HG03280 (cell line): ENCODE data around the gene RICTOR.
A peak's percentile ranks its signal among the peaks of the same experiment; 100 is the strongest.

Experiments used
- ATAC-seq: cut with Tn5 transposase; IDR thresholded peaks from one replicate; pipeline ENCODE4 v1.9.1; 2021; ENCODE audit warnings: mild to moderate bottlenecking, moderate library complexity; ENCODE audit not compliant: unreplicated experiment

Gene RICTOR

DNA sequence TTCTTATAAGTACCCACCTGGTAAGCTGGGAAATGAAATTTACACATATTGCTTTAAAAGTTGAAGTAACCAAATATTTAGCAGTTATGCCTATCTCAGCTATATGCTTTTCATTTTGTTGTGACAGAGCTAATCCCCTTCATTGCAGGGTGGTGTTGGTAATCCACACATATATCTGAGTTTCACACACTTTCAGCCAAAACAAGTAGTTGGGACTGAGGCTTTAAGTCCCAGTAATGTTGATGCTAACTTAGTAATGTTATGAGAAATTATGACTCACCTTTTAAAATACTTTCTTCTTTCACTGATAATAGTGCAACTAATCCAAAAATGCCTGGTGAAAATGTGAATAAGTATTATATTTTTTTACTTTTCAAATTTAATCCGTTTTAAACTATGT lies 19.2 kb upstream of the RICTOR start:
- no peak for ATAC-seq

DNA sequence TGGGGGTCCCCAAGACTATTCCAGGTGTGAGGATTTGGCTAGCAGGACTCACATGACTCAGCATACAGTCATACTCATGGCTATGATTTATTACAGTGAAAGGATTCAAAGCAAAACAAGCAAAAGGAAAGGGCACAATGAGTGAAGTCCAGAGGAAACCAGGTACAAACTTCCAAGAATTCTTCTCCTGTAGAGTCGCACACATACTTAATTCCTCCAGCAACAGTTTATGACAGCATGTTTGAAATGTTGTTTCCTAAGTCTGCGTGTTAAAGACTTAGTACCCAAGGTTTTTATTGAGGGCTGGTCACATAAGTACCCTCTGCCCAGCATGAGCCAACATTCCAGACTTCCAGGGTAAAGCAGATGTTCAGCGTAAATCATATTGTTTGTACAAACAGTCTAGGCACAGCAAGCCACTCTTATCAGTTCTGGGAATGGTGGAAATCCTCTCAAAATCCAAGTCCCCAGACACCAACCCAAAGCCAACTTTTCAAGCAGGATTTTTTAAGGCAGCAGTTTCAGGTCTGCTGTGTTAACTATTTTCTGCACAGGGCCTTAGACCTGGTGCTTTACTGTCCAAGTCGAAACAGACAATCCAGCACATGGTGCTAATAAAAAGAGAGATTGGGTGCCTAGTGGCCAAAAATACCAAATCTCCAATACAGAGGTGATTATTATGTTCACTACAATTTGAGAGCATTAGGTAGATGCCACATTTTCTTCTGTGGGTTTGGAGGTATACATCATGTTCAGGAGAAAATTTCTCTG lies 18.6 kb upstream of the RICTOR start:
- no peak for ATAC-seq

DNA sequence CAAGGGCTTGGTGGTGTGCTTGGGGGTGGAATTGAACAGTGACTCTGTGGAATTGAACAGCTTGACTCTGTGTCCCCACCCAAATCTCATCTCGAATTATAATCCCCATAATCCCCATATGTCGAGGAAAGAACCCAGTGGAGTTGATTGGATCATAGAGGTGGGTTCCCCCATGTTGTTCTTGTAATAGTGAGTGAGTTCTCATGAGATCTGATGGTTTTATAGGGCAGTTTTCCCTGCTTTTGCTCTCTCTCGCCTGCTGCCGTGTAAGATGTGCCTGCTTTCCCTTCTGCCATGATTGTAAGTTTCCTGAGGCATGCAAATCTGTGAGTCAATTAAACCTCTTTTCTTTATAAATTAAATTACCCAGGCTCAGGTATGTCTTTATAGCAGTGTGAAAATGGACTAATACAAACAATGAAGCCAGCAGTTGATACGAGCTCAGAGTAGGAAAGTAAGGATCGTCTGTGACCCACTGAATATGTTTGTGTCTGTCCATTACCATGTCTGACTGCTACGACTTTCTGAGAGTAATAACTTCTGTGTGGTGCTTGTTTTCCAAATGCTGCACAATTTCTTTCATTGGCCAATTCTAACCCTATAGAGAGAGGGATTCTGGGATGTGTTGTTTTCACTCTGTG lies 17.9 kb upstream of the RICTOR start:
- no peak for ATAC-seq

DNA sequence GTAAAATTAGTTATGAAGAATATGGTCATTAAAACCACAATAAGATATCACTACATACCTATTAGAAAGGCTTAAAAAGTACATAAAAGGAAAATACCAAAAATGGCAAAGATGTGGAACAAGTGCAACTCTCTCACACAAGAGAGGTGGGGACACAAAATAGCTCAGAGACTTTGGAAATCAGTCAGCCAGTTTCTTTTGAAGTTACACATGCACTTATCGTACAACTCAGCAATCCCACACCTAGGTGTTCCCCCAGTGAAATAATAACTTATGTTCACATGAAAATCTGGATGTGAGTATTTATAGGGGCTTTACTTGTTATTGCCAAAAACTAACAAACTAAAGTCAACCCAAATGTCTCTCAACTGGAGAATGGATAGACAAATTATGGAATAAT lies 9.8 kb upstream of the RICTOR start:
- ATAC-seq = no peak

DNA sequence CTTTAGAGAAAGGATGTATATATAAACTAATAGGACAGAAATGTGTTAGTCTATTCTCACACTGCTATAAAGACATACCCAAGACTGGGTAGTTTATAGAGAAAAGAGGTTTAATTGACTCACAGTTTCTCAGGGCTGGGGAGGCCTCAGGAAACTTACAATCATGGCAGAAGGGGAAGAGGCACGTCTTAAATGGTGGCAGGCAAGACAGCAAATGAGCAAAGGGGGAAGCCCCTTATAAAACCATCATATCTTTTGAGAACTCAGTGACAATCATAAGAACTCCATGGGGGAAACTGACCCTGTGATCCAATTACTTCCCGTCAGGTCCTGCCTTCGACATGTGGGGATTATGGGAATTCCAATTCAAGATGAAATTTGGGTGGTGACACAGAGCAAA lies 8.8 kb upstream of the RICTOR start:
- ATAC-seq = no peak

DNA sequence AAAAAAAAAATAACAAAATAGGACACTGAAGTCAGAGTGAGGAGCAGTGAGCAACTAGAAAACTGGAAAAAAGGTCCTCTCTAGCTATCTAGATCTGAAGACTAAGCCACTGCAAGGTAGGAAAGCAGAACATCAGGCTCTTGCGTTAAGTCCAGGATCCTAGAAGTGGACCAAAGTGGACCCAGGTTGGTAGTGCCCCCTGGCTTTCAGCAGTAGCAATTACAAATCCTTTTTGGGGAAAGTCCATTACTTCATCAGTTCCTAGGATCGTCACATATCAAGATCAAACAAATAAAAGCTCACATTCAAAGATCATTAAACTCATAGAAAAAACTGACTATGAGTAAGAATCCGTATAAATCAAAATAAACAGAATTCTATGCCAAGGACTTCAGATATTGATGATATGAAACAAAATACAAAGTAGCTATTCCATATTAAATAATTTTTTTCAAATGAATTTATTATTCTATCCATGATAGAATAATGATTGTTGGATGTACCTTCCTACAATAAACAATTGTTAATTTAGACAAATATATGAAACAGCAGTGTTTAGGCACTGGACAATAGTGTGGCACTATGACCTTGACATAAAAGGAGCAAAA lies 6.5 kb upstream of the RICTOR start:
- no peak for ATAC-seq

DNA sequence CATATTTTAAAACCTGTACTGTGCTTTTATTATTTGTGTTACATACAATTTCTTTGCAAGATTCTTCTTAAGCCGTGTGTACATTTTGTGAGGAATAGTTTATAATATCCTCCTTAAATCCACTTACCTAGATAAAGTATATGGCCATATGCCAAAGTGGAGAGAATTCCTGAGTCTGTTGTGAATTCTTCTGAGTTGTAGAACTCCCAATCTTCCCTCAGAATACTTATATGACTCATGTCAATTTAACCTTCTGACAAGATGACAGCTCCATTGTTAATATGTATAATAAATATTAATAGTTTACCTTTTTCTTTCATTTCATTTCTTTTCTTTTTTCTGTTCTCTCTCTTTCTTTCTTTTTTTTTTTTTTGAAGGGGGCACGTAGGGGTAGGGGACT lies 6.0 kb upstream of the RICTOR start:
- ATAC-seq = no peak

DNA sequence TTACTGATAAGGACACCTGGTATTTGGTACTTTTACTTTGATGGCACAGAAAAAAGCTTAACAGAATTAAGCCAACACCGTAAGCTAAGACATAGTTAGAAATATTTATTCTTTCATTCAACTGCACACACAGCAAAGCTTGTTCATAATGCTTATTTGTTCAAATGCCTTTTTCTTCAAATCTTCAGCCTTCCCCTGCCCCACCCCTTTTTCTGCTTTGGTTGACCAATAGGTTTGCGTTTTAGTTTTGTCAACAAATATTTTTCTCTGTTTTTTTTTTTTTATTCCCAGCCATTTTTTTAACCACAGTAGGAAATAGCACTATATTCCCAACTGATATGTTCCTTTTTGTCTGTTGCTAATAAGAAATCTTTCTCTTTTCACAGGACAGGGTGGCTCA lies 4.9 kb upstream of the RICTOR start:
- ATAC-seq = no peak

DNA sequence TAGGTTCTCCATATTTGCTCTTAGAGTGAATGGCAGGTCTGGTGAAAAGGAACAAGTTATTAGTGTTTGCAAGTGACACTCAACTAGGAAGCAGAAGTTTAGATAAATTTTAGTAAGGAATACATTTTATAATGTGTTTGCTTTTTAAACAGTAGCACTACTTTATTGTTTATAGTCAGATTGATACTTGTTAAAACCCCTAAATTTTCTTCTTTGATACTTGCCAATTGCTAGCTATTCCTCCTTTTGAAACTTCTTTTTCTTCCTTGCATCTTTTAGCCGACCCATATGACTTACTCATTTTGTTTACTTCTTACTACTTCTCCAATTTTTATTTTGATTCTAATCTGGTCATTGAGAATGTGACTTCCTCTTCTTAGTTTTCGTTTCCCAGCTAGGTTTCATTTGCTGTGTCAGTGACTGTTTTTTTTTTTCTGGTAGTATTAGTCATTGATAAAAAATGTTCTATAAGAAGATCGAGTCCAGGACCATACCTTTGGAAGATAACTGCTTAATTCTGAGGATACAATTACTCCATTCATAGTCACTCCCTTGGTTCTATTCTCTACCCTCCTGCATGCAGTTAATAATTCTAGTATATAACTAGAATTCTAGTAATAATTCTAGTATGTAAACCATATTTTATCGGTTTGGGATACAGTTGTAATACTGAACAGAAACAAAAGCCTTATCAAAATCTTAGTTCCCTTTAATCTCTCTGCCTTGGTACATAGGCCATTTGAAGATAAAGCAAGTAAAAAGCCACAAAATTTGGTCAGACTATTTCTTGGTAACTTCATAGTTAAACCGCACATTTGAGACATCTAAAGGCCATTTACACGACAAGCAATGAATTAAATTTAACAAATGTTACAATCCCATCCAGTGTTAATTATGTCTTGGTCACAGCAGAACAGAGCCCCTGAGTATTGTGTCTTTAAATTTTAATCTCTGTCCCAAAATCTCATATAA lies 2.8 kb upstream of the RICTOR start:
- no peak for ATAC-seq

DNA sequence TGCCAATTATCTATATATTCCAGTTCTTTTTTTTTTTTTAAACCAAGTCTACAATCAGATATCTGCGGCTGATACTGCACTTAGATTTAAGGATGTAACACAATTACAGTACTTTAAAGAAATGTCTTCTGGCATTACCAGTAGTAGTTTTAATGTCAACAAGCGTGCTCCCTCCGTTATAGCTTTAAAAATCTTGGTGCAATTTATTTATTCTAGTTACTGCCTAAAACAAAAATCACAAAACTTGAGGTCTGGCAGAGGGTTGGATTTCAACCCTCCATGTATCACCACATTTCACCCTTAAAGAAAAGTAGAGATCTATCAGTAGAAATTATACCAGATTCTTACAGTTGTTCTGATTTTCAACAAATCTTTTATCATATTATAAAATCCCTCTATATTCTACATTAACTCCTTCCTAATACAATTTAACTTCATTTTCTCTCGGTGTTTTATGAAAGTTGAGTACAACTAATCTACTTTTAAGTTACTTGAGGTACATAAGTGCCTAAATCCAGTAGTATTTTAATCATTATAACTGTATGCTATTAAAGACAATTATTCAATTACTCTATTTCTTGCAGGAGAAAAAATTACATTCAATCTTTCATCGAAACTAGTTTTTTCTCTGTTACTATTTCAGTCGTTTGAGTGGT lies 2.0 kb upstream of the RICTOR start:
- ATAC-seq = no peak

DNA sequence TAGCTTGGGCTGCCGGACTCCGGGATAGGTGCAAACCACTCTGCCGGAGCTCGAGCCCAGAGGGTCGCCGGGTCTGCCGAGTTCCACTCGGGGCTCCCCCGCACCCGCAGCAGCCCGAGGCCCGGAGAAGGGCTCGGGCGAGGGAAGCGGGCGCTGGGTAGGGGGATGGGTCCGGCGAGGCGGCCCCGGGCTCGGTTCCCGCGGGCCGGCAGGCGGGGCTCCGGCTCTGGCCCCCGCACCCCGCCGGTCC lies 507 bp downstream of the RICTOR start:
- peak; percentile 30 for ATAC-seq

DNA sequence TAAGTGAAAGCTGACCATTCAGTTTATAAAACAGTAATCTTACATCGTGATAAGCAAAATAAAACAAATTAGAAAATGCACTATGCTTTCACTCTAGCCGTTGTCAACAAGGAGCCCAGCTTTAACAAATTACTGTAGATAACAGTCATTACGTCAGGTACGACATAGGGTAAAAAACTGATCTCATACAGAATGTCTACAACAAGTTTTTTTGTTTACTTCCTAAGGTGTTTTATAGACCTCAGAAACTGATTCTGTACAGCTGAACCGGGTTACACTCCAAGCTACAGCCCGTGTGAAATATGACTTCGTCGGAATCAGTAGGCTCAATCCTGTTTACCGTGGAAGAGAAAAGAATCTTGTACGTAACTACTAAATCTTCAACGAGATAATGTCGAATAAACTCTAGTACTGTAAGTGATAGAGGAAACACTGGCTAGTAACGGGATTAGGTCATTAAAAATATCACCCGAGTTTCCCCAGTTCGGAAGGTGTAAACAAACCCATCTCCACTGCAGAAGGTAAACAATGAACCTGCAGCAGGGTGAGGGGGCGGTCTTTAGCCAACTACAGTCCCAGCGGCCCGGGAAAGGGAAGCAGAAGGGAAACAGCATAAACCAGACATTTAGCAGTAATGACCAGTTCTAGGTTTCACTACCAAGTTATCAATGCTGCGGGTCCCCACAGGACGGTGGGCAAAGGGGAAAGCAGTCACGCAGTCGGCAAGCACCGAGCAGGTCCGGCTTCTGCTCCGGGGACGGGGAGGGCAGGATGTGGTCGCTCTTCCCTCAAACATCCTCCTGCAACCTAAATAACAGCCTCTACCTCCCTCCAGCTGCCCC lies 1.1 kb downstream of the RICTOR start:
- peak; percentile 32 for ATAC-seq

DNA sequence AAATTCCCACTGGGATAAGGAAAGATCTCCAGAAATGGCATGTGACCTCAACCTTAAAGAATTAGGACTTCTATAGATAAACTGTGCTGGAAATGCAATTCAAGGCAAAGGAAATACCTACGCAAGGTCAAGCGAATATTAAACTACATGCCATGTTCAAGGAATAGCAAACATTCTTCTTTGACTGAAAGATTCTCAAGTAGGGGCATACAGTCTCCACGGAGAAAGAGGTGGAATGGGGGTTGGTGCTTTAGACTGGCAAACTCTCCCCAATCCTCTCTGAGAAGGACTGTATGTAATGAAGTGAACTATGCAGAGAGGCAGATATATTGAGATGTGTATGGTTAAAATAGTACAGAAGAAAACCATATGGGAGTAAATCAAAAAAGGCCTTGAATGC lies 6.1 kb downstream of the RICTOR start:
- ATAC-seq = no peak

DNA sequence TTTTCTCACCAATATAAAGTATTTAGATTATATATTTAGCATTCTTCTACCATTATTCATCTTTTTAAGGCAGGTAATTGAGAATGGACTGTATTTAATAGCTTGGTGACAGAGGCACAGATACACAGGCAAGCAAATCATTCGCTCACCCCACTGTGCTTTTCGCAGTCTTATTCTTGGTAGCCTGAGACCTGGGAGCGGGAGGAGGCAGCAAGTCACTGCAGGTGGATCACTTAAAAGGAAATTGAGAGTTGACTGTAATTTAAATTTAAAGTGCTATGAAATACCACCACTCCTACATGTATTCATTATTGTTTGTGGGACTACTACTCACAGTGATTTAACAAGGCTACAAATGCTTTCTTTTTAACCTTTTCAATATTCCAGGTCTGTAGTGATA lies 9.7 kb downstream of the RICTOR start:
- ATAC-seq = no peak

DNA sequence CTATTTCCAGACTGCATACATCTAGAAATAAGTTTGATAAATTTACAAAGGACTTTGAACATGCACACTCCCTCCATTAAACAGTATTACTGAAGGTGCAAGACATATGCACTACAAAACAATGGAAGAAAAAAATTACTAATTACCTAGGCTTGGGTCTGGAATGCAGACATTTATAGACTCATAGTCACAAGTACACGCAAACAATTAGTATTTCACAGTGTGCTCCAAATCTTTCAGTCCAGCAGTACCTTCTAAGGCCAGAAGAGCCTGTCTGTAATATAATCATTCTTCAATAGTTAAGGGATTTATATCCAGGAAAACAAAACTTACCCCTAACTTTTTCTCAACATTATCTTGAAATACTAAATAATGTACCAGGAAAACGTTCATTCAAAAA lies 11.2 kb downstream of the RICTOR start:
- ATAC-seq = no peak

DNA sequence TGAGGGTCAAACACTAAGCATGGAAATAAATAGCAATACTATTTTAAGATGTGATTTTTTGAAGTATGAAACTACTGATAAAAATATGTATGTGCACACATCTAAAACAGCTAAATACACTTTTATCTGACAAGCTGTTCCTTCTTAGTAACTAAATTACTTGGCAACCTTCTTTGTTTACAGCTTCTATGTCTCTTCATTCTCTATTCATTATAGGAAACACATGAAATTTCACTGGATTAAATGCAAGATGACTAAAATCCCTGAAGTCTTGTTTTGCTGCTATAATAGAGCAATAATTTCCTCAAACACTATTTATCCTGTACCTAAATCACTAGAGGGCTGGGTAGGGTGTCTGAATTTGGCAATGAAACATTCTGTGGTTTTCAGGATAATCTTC lies 11.7 kb downstream of the RICTOR start:
- no peak for ATAC-seq

DNA sequence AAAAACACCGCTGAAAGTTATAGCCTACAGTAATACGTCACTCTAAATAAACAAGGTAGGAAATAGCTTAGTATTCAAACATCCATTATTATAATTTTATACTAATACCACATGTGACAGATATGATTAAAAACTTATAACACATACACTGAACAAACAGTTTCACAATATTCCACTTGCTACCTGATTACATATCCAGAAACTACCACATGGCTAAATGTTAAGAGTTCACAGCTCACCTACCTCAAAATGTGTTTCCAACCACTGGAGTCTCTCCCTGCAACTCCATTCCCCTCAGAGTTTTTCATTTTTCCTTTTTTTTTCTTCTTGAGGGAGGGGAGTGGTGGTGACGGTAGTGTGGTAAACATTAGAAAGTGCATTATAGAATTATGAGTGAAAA lies 12.1 kb downstream of the RICTOR start:
- ATAC-seq = no peak

DNA sequence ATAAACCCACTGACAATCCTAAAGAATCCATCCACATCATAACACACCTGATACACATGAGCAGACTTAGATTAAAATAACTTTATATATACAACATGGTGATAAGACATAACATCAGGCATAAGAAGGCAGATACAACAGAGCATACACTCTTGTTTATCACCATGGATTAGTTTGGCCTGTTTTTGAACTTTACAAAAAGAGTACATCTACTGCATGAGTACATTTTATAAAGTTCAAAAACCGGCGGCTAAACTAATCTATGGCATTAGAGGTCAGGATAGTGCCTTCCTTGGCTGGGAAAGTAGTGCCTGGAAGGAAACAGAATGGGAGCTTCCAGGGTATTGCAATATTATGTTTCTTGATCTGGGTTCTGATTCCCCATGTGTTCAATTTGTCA lies 15.1 kb downstream of the RICTOR start:
- ATAC-seq = no peak

DNA sequence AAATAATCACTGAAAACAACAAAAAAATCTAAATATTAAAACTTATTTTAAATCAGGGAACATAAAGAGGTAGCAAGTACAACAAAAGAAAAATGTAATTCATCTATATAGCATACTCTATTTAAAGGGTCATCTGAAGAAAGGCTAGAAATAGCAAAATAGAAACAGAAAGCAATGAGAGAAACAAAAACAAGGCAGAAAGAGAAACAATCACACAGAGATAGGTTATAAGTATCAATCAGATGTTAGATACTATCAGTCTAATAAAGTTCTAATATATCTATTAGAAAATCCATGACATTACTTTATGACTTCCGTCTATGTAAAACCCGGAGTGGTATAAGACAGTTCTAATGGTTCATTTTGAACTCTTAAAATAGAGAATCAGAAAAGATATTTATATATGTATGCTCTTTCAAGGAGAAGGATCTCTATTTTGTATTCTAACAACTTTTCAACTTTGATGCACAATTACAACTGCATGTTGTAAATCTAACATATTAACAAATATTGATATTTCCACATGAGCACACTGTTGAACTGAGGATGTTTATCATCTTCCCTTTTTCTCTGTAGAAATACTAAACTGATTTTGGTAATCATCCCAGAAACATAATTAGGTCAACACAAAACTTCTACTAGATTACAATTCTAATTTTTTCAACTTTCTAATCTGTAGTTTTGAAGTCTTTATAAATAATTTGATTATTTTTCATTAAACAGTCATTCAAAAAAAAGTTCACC lies 15.8 kb downstream of the RICTOR start:
- ATAC-seq = peak; percentile 91
